ENCODE results near the gene CFAP298.

Gene CFAP298

GRCh38 chr21:32599526-32599925, 12.7 kb downstream of the CFAP298 start:
- DNase-seq (ENCODE audit: insufficient read length, low spot score) (no peak), FAIRE-seq (no peak)

- DNase-seq (ENCODE audit: insufficient read length, low spot score) = no peak
- FAIRE-seq = no peak
Observed at GRCh38 chr21:32599091-32599490, 13.1 kb downstream of the CFAP298 start.

GRCh38 chr21:32597205-32597604, 15.0 kb downstream of the CFAP298 start:
- DNase-seq (ENCODE audit: insufficient read length, low spot score) = peak; percentile 20

GRCh38 chr21:32595431-32595830, 16.7 kb downstream of the CFAP298 start:
- DNase-seq (ENCODE audit: insufficient read length, low spot score) = no peak
- no peak for FAIRE-seq

More at GRCh38 chr21:32597205-32597604, 15.0 kb downstream of the CFAP298 start:
- FAIRE-seq = no peak

GRCh38 chr21:32593690-32594089, 18.5 kb downstream of the CFAP298 start:
- no peak for DNase-seq (ENCODE audit: insufficient read length, low spot score)
- FAIRE-seq = no peak

- FAIRE-seq = no peak
- no peak for DNase-seq (ENCODE audit: insufficient read length, low spot score)
Observed at GRCh38 chr21:32592929-32593502, 19.2 kb downstream of the CFAP298 start.

GRCh38 chr21:32590130-32590529, 22.0 kb downstream of the CFAP298 start:
- FAIRE-seq (no peak), DNase-seq (ENCODE audit: insufficient read length, low spot score) (no peak)

GRCh38 chr21:32587651-32588050, 24.5 kb downstream of the CFAP298 start:
- DNase-seq (ENCODE audit: insufficient read length, low spot score) (no peak), FAIRE-seq (no peak)

GRCh38 chr21:32587120-32587519, 25.1 kb downstream of the CFAP298 start:
- no peak for DNase-seq (ENCODE audit: insufficient read length, low spot score)

GRCh38 chr21:32585970-32586369, 26.2 kb downstream of the CFAP298 start:
- DNase-seq (ENCODE audit: insufficient read length, low spot score) (no peak), FAIRE-seq (no peak)

More at GRCh38 chr21:32587120-32587519, 25.1 kb downstream of the CFAP298 start:
- no peak for FAIRE-seq

- no peak for DNase-seq (ENCODE audit: insufficient read length, low spot score)
- no peak for FAIRE-seq
Observed at GRCh38 chr21:32585042-32585710, 27.0 kb downstream of the CFAP298 start, which contains the start of gene TCP10L. TSS of gene TCP10L (minus strand) at chr21:32585523. CDS start at chr21:32584304, 1,219 bp downstream.

GRCh38 chr21:32584472-32584871, 27.7 kb downstream of the CFAP298 start:
- FAIRE-seq (no peak), DNase-seq (ENCODE audit: insufficient read length, low spot score) (no peak)

GRCh38 chr21:32581732-32582131, 30.4 kb downstream of the CFAP298 start:
- DNase-seq (ENCODE audit: insufficient read length, low spot score) (no peak), FAIRE-seq (no peak)

GRCh38 chr21:32580949-32581348, 31.2 kb downstream of the CFAP298 start:
- FAIRE-seq (no peak), DNase-seq (ENCODE audit: insufficient read length, low spot score) (no peak)

GRCh38 chr21:32578107-32578691, 34.0 kb downstream of the CFAP298 start:
- FAIRE-seq = no peak
- no peak for DNase-seq (ENCODE audit: insufficient read length, low spot score)

GRCh38 chr21:32576011-32576410, 36.2 kb downstream of the CFAP298 start:
- FAIRE-seq = no peak
- no peak for DNase-seq (ENCODE audit: insufficient read length, low spot score)

GRCh38 chr21:32574946-32575925, 36.9 kb downstream of the CFAP298 start:
- FAIRE-seq (no peak), DNase-seq (ENCODE audit: insufficient read length, low spot score) (no peak)

GRCh38 chr21:32572574-32573420, 39.4 kb downstream of the CFAP298 start:
- no peak for FAIRE-seq
- no peak for DNase-seq (ENCODE audit: insufficient read length, low spot score)

GRCh38 chr21:32570456-32570855, 41.7 kb downstream of the CFAP298 start:
- FAIRE-seq = no peak

More at GRCh38 chr21:32570456-32570855, 41.7 kb downstream of the CFAP298 start:
- DNase-seq (ENCODE audit: insufficient read length, low spot score) = no peak
